Hematopoietic multipotent progenitor cell treated with erythropoietin and hydrocortisone succinate and interleukin-3 and kit ligand, for 4 days (in vitro differentiated cells): ENCODE results near the gene KTN1.

Experiments used
- DNase-seq: peaks from one replicate; pipeline ENCODE4 v3.0.0-alpha.2; 2015

The KTN1 gene

GRCh38 chr14:55688566-55688965 lies 108.6 kb downstream of the KTN1 start:
- no peak for DNase-seq

GRCh38 chr14:55689981-55690871 lies 110.2 kb downstream of the KTN1 start:
- DNase-seq = no peak

GRCh38 chr14:55691659-55692058 lies 111.7 kb downstream of the KTN1 start:
- DNase-seq = no peak

- DNase-seq = no peak
Observed at GRCh38 chr14:55693904-55694303, 113.9 kb downstream of the KTN1 start.

- DNase-seq = no peak
Observed at GRCh38 chr14:55697414-55697861, 117.4 kb downstream of the KTN1 start.

GRCh38 chr14:55698051-55698450 lies 118.0 kb downstream of the KTN1 start:
- no peak for DNase-seq

- DNase-seq = peak; percentile 13
Observed at GRCh38 chr14:55699131-55700057, 119.4 kb downstream of the KTN1 start.

- no peak for DNase-seq
Observed at GRCh38 chr14:55701638-55702037, 121.6 kb downstream of the KTN1 start.

- no peak for DNase-seq
Observed at GRCh38 chr14:55702511-55702910, 122.5 kb downstream of the KTN1 start.

GRCh38 chr14:55704654-55705053 lies 124.6 kb downstream of the KTN1 start:
- DNase-seq = no peak

- DNase-seq = no peak
Observed at GRCh38 chr14:55705651-55706364, 125.8 kb downstream of the KTN1 start.

- DNase-seq = peak; percentile 8
Observed at GRCh38 chr14:55706365-55706684, 126.3 kb downstream of the KTN1 start.

- no peak for DNase-seq
Observed at GRCh38 chr14:55706893-55707292, 126.9 kb downstream of the KTN1 start.

GRCh38 chr14:55707365-55707804 lies 127.4 kb downstream of the KTN1 start:
- peak; percentile 74 for DNase-seq

- no peak for DNase-seq
Observed at GRCh38 chr14:55710506-55711041, 130.6 kb downstream of the KTN1 start.

- DNase-seq = no peak
Observed at GRCh38 chr14:55711175-55711811, 131.3 kb downstream of the KTN1 start.

GRCh38 chr14:55712491-55712890 lies 132.5 kb downstream of the KTN1 start:
- no peak for DNase-seq

- DNase-seq = peak; percentile 67
Observed at GRCh38 chr14:55713486-55713885, 133.5 kb downstream of the KTN1 start.

- DNase-seq = no peak
Observed at GRCh38 chr14:55715889-55716288, 135.9 kb downstream of the KTN1 start.

- no peak for DNase-seq
Observed at GRCh38 chr14:55717621-55718020, 137.6 kb downstream of the KTN1 start.

GRCh38 chr14:55718551-55718950 lies 138.5 kb downstream of the KTN1 start:
- DNase-seq = peak; percentile 13

GRCh38 chr14:55720796-55721195 lies 140.8 kb downstream of the KTN1 start:
- DNase-seq = no peak
